HG02759 (cell line): ENCODE measurements around the gene DGAT2.

Source experiments
- ATAC-seq: cut with Tn5 transposase; IDR thresholded peaks from one replicate; pipeline ENCODE4 v1.9.1; 2021; ENCODE audit warnings: mild to moderate bottlenecking, moderate library complexity; ENCODE audit not compliant: unreplicated experiment

DGAT2 gene

GRCh38 chr11:75821202-75821601 is 52.6 kb downstream of the DGAT2 start:
- ATAC-seq: no peak

- no peak for ATAC-seq
Measured at GRCh38 chr11:75822541-75822940, 54.0 kb downstream of the DGAT2 start.

GRCh38 chr11:75823415-75823814 is 54.8 kb downstream of the DGAT2 start:
- ATAC-seq: no peak

GRCh38 chr11:75823946-75824345 is 55.4 kb downstream of the DGAT2 start:
- no peak for ATAC-seq

- ATAC-seq: no peak
Measured at GRCh38 chr11:75826461-75827230, 58.1 kb downstream of the DGAT2 start.

GRCh38 chr11:75827562-75827961 is 59.0 kb downstream of the DGAT2 start:
- ATAC-seq: no peak

- no peak for ATAC-seq
Measured at GRCh38 chr11:75831915-75832502, 63.4 kb downstream of the DGAT2 start.

GRCh38 chr11:75834728-75835127 is 66.2 kb downstream of the DGAT2 start:
- ATAC-seq: no peak

- ATAC-seq: no peak
Measured at GRCh38 chr11:75836417-75836816, 67.8 kb downstream of the DGAT2 start.

- no peak for ATAC-seq
Measured at GRCh38 chr11:75839851-75840250, 71.3 kb downstream of the DGAT2 start.

GRCh38 chr11:75840522-75840921 is 71.9 kb downstream of the DGAT2 start:
- ATAC-seq: no peak

GRCh38 chr11:75841739-75842138 is 73.2 kb downstream of the DGAT2 start:
- ATAC-seq: no peak

- ATAC-seq: no peak
Measured at GRCh38 chr11:75845324-75845723, 76.7 kb downstream of the DGAT2 start.

- no peak for ATAC-seq
Measured at GRCh38 chr11:75849894-75850293, 81.3 kb downstream of the DGAT2 start.

GRCh38 chr11:75850787-75851186 is 82.2 kb downstream of the DGAT2 start:
- ATAC-seq: no peak
